ENCODE data around the gene CNNM3. TPM values are rescaled to one million over a fixed set of nuclear protein-coding genes. Genes with fewer than 3 reads are reported as not detected.
A peak's percentile ranks its signal among the peaks of the same experiment; 100 is the strongest.
"Not testable (repeated sequence)": the region's sequence is repeated elsewhere in the genome, so short reads cannot be mapped to it uniquely, and the experiment has no call there.

Gene CNNM3
- total RNA-seq, 1 donor from 2014 or later: 31.4 TPM

GRCh38 chr2:96798733-96799622 is 17.1 kb upstream of the CNNM3 start:
- ATAC-seq: no peak
- DNase-seq (ENCODE audit: low spot score): no peak

GRCh38 chr2:96799623-96799935 is 16.5 kb upstream of the CNNM3 start:
- DNase-seq (ENCODE audit: low spot score) (no peak), ATAC-seq (no peak)

- DNase-seq (ENCODE audit: low spot score) (no peak), ATAC-seq (no peak)
Observed at GRCh38 chr2:96800061-96801004, 15.7 kb upstream of the CNNM3 start.

GRCh38 chr2:96801005-96801785 is 14.9 kb upstream of the CNNM3 start:
- peak; percentile 84 for DNase-seq (ENCODE audit: low spot score)
- peak; percentile 99 for ATAC-seq

- no peak for ATAC-seq
- DNase-seq (ENCODE audit: low spot score): no peak
Observed at GRCh38 chr2:96801786-96802595, 14.1 kb upstream of the CNNM3 start.

- no peak for DNase-seq (ENCODE audit: low spot score)
- no peak for ATAC-seq
Observed at GRCh38 chr2:96802721-96803120, 13.3 kb upstream of the CNNM3 start.

- ATAC-seq (no peak), DNase-seq (ENCODE audit: low spot score) (no peak)
Observed at GRCh38 chr2:96804986-96805385, 11.1 kb upstream of the CNNM3 start.

GRCh38 chr2:96805946-96806345 is 10.1 kb upstream of the CNNM3 start:
- not testable (repeated sequence) for ATAC-seq; DNase-seq (ENCODE audit: low spot score)

- no peak for ATAC-seq
- DNase-seq (ENCODE audit: low spot score): no peak
Observed at GRCh38 chr2:96806468-96807126, 9.5 kb upstream of the CNNM3 start.

GRCh38 chr2:96807127-96807471 is 9.0 kb upstream of the CNNM3 start:
- DNase-seq (ENCODE audit: low spot score) (no peak), ATAC-seq (no peak)

- peak; percentile 37 for ATAC-seq
- DNase-seq (ENCODE audit: low spot score): no peak
Observed at GRCh38 chr2:96808176-96808837, 7.8 kb upstream of the CNNM3 start.

GRCh38 chr2:96809216-96809882 is 6.7 kb upstream of the CNNM3 start:
- no peak for ATAC-seq
- no peak for DNase-seq (ENCODE audit: low spot score)

GRCh38 chr2:96809951-96810782 is 5.9 kb upstream of the CNNM3 start:
- no peak for ATAC-seq
- no peak for DNase-seq (ENCODE audit: low spot score)

- DNase-seq (ENCODE audit: low spot score): no peak
- peak; percentile 58 for ATAC-seq
Observed at GRCh38 chr2:96810783-96811192, 5.3 kb upstream of the CNNM3 start.

GRCh38 chr2:96811917-96812316 is 4.2 kb upstream of the CNNM3 start:
- ATAC-seq: no peak
- no peak for DNase-seq (ENCODE audit: low spot score)

GRCh38 chr2:96813656-96814055 is 2.4 kb upstream of the CNNM3 start:
- DNase-seq (ENCODE audit: low spot score): no peak
- no peak for ATAC-seq

GRCh38 chr2:96815326-96816126 is 542 bp upstream of the CNNM3 start:
- peak; percentile 26 for ATAC-seq
- no peak for DNase-seq (ENCODE audit: low spot score)
